Stimulated activated effector memory CD8-positive, alpha-beta T cell treated with anti-CD3 and anti-CD28 coated beads, Interleukin-12 subunit alpha, Interleukin-12 subunit beta, amount 100 ng/mL, for 72 hours (primary cell): ENCODE measurements around the gene HEATR1.
"Not testable (repeated sequence)": the region's sequence is repeated elsewhere in the genome, so short reads cannot be mapped to it uniquely, and the experiment has no call there.

Experiments used
- ATAC-seq: fragments of 150-1000 bp; cut with Tn5 transposase; 2 replicates; pipeline ENCODE4 v1.10.0; 2021
- DNase-seq, 2 donors: peaks; one replicate each; pipeline ENCODE4 v3.0.0; 2021 to 2022; ENCODE audit warnings: low spot score in 2 of 2
- H3K27ac Mint-ChIP-seq: one replicate; pipeline ENCODE4 v1.8.0; 2022; ENCODE audit warnings: mild to moderate bottlenecking, mixed read lengths
- H3K36me3 Mint-ChIP-seq: one replicate; pipeline ENCODE4 v1.8.0; 2022; ENCODE audit warnings: mild to moderate bottlenecking, mixed read lengths
- H3K4me1 Mint-ChIP-seq: one replicate; pipeline ENCODE4 v1.8.0; 2022; ENCODE audit warnings: mixed read lengths
- H3K4me3 Mint-ChIP-seq: one replicate; pipeline ENCODE4 v1.8.0; 2022; ENCODE audit warnings: mild to moderate bottlenecking, mixed read lengths
- H3K9me3 Mint-ChIP-seq: one replicate; pipeline ENCODE4 v1.8.0; 2022; ENCODE audit warnings: mixed read lengths

HEATR1 gene

DNA sequence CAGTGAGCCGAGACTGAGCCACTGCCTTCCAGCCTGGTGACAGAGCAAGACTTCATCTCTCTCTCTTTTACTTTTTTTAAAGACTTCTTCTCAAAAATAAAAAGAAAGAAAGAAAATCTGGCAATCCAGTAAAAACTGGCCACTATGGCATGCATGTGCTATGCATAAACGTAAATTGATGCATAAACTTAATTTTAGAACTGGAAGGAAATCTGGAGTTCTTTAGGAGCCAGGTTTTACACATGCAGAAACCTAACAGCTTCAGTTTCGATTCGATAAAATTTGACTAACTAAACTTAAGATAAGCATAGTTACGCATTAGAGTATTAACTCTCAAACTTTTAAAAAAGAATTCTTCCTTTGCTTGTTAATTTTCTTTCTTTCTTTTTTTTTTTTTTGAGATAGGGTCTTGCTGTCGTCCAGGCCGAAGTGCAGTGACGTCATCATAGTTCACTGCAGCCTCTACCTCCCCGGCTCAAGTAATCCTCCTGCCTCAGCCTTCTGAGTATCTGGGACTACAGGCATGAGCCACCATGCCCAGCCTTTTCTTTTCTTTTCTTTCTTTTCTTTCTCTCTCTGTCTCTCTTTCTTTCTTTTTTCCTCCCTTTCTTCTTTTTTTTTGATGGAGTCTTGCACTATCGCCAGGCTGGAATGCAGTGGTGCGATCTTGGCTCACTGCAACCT is 92.4 kb downstream of the HEATR1 start:
- DNase-seq = no peak
- Mint-ChIP-seq H3K4me3 (peak overlapping the region; percentile 25), H3K27ac (no peak overlapping the region), H3K36me3 (peaks cover 12% of the 10 kb centered on the region), H3K4me1 (peaks cover 52% of the 10 kb centered on the region), H3K9me3 (no peaks in the 10 kb centered on the region)
- ATAC-seq = no peak

DNA sequence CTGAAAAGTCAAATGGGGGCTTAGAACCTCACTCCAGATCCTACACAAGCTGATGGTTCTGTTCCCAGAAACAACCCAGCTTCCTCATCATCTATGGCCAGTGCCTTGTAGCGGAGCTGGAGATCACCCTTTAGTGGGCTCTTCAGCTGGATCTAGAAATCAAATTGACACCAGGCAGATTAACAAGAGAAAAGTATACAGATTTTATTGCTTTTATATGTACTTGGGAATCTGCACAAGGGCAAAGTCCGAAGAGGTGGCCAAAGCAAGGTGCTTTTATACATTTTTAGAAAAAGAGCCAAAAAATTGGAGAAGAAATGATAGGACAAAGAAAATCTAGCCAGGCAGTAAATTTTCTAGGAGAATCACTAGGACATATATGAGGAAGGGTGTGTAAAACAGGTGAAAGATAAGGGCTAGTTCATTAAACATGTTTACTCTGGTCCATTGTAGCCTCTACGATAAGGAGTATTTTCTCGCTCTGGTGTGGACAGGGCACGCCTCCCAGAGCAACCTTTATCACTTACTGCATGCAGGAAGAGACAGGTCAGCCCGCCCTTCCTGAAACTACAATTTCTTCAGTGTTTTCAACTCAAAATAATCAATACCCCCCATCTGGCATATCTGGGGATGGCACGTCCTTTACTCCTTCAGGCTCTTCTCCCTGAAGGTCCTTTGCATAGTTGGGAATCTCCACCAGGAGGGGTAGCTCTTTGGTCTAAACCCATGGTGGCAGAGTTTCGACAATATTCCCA is 94.5 kb downstream of the HEATR1 start:
- Mint-ChIP-seq H3K27ac (peak overlapping the region; percentile 90), H3K9me3 (no peaks in the 10 kb centered on the region), H3K4me1 (peaks cover 34% of the 10 kb centered on the region), H3K4me3 (no peak overlapping the region), H3K36me3 (peaks cover 6% of the 10 kb centered on the region)
- no peak for ATAC-seq
- DNase-seq = no peak

DNA sequence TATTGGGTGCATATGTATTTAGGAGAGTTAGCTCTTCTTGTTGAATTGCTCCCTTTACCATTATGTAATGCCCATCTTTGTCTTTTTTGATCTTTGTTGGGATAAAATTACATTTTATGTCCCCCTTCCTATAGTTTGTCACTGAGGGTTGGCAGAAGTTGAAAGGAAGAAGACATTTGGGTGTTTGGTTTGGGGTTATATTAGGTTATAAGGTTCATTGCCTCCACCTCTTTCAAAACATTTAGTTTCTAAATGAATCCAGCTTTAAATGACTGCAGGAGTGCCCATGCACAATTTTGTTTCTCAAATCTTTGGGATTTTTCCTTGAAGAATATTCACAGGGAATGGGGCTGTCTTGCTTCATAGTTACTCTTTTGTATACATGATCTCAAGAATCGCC is 95.1 kb downstream of the HEATR1 start:
- DNase-seq = no peak
- Mint-ChIP-seq H3K36me3 (peaks cover 6% of the 10 kb centered on the region), H3K4me1 (peaks cover 34% of the 10 kb centered on the region), H3K9me3 (no peaks in the 10 kb centered on the region), H3K4me3 (peak overlapping the region; percentile 14), H3K27ac (peak overlapping the region; percentile 40)
- ATAC-seq = no peak

DNA sequence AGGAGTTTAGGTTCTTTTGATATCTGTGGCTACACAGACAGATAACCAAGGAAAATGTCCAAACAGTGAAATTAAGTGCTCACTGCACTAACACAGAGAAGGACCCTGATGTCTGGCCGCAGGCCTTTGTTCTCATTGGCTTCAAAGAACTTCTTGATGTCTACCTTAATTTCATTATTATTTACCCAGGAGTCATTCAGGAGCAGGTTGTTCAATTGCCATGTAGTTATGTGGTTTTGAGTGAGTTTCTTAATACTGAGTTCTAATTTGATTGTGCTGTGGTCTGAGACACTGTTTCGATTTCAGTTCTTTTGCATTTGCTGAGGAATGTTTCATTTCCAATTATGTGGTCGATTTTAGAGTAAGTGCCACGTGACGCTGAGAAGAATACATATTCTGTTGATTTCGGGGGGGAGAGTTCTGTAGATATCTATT is 95.7 kb downstream of the HEATR1 start:
- Mint-ChIP-seq H3K27ac (peak overlapping the region; percentile 40), H3K4me1 (peaks cover 34% of the 10 kb centered on the region), H3K9me3 (no peaks in the 10 kb centered on the region), H3K36me3 (peaks cover 6% of the 10 kb centered on the region), H3K4me3 (peak overlapping the region; percentile 14)
- ATAC-seq (peak; percentile 46), DNase-seq (no peak)

DNA sequence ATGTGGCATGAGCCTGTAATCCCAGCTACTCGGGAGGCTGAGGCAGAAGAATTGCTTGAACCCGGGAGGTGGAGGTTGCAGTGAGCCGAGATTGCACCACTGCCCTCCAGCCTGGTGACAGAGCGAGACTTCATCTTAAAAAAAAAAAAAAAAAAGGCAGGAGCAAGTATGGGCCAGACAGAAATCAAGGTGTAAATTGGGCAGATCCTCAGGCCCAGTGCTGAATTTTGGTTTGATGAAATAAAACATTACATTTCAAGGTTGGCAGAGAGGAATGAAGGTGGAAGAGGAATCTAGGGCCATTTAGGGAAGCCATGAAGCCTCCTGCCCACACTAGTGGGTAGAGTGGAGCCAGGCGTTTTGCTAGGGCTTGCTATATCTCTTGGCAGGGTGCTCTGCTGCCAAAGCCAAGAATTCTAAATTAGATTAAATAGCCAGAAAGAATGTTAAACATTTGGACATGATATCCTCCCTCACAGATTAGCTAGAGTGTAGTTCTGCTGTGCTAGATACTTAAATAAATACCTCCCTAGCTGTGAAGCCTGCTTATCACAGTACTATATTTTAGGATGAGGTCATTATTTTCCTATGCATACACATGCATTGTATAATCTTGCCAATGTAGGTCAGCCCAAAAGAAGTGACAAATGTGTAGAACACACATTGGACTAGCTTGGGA is 97.2 kb downstream of the HEATR1 start:
- peaks cover 6% of the 10 kb centered on the region for H3K36me3 Mint-ChIP-seq
- DNase-seq (no peak), ATAC-seq (peak; percentile 84)
- H3K4me1 Mint-ChIP-seq = peaks cover 47% of the 10 kb centered on the region
- H3K27ac Mint-ChIP-seq = peak overlapping the region; percentile 45
- no peak overlapping the region for H3K4me3 Mint-ChIP-seq
- no peaks in the 10 kb centered on the region for H3K9me3 Mint-ChIP-seq

DNA sequence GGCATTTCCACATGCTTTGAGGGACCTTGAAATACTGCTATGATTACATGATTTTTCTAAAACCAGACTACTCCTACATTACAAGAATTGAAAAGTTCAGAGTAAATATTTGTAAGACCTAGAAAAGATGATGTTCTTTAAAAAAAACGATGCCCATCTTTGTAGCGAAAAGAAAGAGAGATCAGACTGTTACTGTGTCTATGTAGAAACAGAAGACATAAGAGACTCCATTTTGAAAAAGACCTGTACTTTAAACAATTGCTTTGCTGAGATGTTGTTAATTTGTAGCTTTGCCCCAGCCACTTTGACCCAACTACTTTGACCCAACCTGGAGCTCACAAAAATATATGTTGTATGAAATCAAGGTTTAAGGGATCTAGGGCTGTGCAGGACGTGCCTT is 100.0 kb downstream of the HEATR1 start:
- H3K4me3 Mint-ChIP-seq, H3K9me3 Mint-ChIP-seq, DNase-seq, H3K27ac Mint-ChIP-seq, H3K36me3 Mint-ChIP-seq, ATAC-seq: not testable (repeated sequence)
- H3K4me1 Mint-ChIP-seq = peaks cover 32% of the 10 kb centered on the region

DNA sequence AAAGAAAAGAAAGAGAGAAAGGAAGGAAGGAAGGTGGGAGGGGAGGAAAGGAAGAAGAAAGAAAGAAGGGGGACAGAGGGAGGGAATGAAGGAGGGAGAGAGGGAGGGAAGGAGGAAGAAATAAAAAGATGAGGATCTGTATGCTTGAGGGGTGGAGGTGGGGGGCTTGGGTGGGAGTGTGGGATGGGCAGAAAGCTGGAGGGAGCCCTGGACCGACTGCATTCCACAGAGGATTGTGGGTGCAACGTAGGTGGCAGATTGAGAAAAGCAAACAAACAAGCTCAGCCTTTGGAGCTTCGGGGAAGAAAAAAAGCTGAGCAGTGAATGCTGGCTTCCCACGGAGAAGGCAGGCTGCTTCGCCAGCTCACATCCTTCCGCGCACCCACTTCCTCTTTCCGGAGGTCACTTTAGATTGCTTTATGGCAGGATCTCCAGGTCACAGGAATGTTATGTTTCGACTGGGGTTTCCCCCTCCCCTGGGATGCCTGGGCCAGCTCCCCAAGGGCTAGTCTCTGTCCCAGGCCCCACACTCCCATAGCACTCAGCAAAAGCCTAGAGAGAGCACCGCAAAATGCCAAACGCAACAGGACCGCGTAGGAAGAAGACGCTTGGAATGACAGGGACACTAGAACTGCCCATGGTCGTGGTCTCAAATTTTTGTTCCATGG is 101.2 kb downstream of the HEATR1 start:
- Mint-ChIP-seq H3K4me1 (peaks cover 20% of the 10 kb centered on the region), H3K4me3 (peak overlapping the region; percentile 71), H3K27ac (peak overlapping the region; percentile 90), H3K36me3 (no peaks in the 10 kb centered on the region), H3K9me3 (no peaks in the 10 kb centered on the region)
- DNase-seq = no peak
- ATAC-seq = no peak

DNA sequence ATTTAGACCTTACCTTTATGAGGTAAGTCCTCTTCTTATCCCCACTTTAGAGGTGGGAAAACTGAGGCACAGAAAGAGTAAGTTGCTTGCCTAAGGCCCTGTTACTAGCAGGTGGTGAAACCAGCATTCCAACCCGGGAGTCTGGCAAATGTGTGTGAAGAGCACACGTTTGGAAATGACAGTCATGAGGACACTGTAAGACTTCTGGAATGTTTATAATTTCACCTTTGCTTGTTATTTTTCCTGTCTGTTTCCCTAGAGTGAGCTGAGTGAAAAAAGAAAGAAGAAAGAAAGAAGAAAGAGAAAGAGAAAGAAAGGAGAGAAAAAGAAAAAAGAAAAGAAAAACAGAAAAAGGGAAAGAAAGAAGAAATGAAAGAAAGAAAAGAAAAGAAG is 101.7 kb downstream of the HEATR1 start:
- Mint-ChIP-seq H3K9me3 (no peaks in the 10 kb centered on the region), H3K36me3 (no peaks in the 10 kb centered on the region), H3K4me1 (peaks cover 20% of the 10 kb centered on the region), H3K4me3 (peak overlapping the region; percentile 71), H3K27ac (peak overlapping the region; percentile 90)
- ATAC-seq (no peak), DNase-seq (no peak)

DNA sequence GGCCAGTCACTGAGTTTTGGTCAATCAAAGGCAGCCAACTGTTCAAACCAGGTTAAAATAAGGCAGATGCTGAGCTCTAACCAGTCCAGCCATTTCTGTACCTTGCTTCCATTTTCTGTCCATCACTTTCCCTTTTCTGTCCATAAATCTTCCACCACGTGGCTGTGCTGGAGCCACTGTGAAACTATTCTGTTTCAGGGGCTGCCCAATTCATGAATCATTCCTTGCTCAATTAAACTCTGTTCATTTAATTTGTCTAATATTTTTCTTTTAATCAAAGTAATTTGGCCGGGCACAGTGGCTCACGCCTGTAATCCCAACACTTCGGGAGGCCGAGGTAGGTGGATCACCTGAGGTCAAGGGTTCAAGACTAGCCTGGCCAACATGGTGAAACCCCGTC is 103.2 kb downstream of the HEATR1 start:
- no peak for ATAC-seq
- no peak for DNase-seq
- Mint-ChIP-seq H3K9me3 (no peaks in the 10 kb centered on the region), H3K36me3 (no peaks in the 10 kb centered on the region), H3K4me3 (no peak overlapping the region), H3K27ac (no peak overlapping the region), H3K4me1 (peaks cover 13% of the 10 kb centered on the region)
